SJCRH30 (cell line): ENCODE measurements around the gene FAT2. TPM values are rescaled to one million over a fixed set of nuclear protein-coding genes. Genes with fewer than 3 reads are reported as not detected.

ENCODE experiments used
- DNase-seq, 2 experiments: peaks; one replicate each; pipeline ENCODE4 v3.0.0-alpha.2; 2015 to 2020
- H3K27ac ChIP-seq: fragments of 250-450 bp; sonication (Bioruptor Pico); 2 replicates; pipeline ENCODE4 v1.5.1; 2020; ENCODE audit warnings: mild to moderate bottlenecking, moderate library complexity
- H3K27me3 ChIP-seq: fragments of 250-450 bp; sonication (Bioruptor Pico); 2 replicates; pipeline ENCODE4 v1.5.1; 2020; ENCODE audit warnings: mild to moderate bottlenecking, moderate library complexity
- H3K36me3 ChIP-seq: fragments of 250-450 bp; sonication (Bioruptor Pico); 2 replicates; pipeline ENCODE4 v1.5.1; 2020; ENCODE audit warnings: mild to moderate bottlenecking, moderate library complexity
- H3K4me1 ChIP-seq: fragments of 250-450 bp; sonication (Bioruptor Pico); 2 replicates; pipeline ENCODE4 v1.5.1; 2020; ENCODE audit warnings: mild to moderate bottlenecking, moderate library complexity
- H3K4me3 ChIP-seq: fragments of 250-450 bp; sonication (Bioruptor Pico); 2 replicates; pipeline ENCODE4 v1.5.1; 2020; ENCODE audit warnings: mild to moderate bottlenecking, moderate library complexity
- H3K9me3 ChIP-seq: fragments of 250-450 bp; sonication (Bioruptor Pico); replicated peaks from 2 replicates; pipeline ENCODE4 v1.5.1; 2020; ENCODE audit warnings: mild to moderate bottlenecking, moderate library complexity
- total RNA-seq: library from RNA; depleted of rRNA; stranded (reverse); fragments of >200 nt; shearing (Covaris generic); gene quantifications from 2 replicates; pipeline ENCODE4 v1.2.3, GENCODE V29; 2014; rRNA removed

The FAT2 gene
- 0.04 TPM in 1 of 2 replicates, not detected in the other for total RNA-seq

DNA sequence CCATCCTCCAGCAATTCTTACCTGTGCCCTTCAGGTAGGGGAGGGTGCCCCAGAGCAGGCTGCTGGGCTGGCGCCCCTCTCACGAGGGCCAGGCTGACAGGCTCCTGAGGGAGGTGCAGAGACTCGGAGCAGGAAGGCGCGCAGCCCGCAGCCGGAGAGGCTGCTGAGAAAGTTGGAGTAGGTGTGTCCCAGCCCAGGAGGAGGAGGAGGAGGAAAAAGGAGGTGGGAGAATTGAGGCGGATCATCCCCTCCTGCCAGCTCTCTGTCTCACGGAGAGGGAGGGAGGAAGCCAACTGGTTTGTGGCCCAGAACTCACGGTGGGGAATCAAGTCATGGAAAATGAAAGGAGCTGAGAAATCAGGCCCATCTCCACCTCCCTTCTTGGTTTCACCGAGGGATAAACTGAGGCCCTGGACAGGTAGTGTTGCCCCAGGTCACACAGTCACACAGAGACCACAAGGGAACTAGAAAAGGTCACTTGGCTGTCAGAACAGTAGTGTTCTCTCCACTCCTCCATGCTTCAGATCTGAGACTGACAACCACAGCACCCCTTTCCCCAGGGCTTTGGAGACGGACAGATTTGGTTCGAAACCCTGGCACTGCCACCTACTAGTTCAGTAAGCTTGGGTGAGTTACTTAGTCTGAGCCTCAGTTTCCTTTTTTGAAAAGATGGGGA lies at the start of gene FAT2:
FAT2 (minus strand) TSS at position 188 of the 676 bp plus-strand sequence. CDS start 22,400 bp downstream, outside the sequence.
- Histone ChIP-seq H3K27ac (peak within 1 kb of the TSS; percentile 77; the same call in 1 of the 2 replicates), H3K36me3 (no peaks in the 10 kb centered on the region), H3K4me1 (peaks cover 41% of the 10 kb centered on the region), H3K4me3 (no peak within 1 kb of the TSS), H3K9me3 (no peaks in the 10 kb centered on the region), H3K27me3 (no peaks in the 10 kb centered on the region)
- DNase-seq: no peak

DNA sequence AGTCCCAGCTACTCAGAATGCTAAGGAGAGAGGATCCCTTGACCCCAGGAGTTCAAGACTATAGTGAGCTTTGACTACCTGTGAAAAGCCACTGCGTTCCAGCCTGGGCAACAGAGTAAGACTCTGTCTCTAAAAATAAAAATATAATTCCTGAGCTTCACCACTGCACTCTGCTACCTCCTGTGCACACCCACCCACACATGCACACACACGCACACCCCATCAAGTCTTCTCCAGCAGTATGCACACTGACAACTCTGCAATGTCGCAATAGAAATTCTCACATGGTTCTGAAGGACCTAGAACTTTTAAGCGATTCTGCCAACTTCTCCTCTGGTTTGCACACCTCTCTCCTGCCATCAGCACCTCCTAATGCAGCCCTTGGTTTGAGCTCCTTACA lies 47.5 kb upstream of the FAT2 start:
- Histone ChIP-seq H3K4me3 (no peak overlapping the region), H3K4me1 (no peaks in the 10 kb centered on the region), H3K36me3 (no peaks in the 10 kb centered on the region), H3K27ac (no peak overlapping the region), H3K9me3 (no peaks in the 10 kb centered on the region), H3K27me3 (0 out of 2 replicates have a peak, but pooled peaks cover 3% of the 10 kb centered on the region)
- DNase-seq: no peak

DNA sequence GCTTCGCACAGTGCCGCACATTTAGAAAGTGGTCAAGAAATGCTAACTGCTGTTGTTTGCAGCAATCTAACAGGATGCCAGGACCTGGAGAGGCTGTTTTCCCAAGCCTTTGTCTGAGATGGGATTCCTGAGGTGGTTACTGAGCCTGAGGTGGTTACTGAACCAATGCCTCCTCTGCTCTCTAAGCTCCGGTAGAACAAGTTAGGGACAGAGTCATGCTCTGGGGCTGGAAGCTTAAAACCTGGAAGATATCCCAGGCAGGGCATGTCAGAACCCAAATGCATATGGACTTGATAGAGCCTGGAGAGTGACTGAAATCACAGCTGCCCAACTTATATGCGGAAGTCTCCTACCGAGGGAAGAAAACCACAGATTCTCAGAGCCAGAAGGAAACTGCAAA lies 46.5 kb upstream of the FAT2 start:
- H3K36me3 ChIP-seq: no peaks in the 10 kb centered on the region
- H3K27me3 ChIP-seq: peaks cover 8% of the 10 kb centered on the region; the same call in 1 of the 2 replicates
- no peaks in the 10 kb centered on the region for H3K4me1 ChIP-seq
- H3K4me3 ChIP-seq: no peak overlapping the region
- DNase-seq: no peak
- H3K27ac ChIP-seq: no peak overlapping the region
- no peaks in the 10 kb centered on the region for H3K9me3 ChIP-seq

DNA sequence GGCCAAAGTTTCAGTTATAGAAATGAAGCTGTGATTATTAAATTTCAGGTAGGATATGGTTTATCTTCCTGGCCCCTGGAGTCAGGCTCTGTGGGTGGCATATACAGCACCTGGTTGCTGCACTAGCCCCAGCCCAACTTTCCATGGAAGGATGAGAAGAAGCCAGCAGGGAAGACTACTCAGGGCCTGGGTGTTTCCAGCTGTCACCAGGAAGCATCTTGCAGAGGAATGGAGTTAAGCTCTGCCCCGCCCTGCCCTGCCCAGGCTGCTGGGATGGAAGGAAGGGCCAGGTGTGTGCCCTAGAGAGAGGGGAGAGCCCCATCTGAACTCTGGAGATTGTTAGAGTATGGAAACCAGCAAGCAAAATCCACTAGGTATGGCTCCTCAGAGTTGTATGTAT lies 42.8 kb upstream of the FAT2 start:
- Histone ChIP-seq H3K4me3 (no peak overlapping the region), H3K27me3 (peaks cover 15% of the 10 kb centered on the region; the same call in 1 of the 2 replicates), H3K27ac (no peak overlapping the region), H3K4me1 (no peaks in the 10 kb centered on the region), H3K9me3 (no peaks in the 10 kb centered on the region), H3K36me3 (no peaks in the 10 kb centered on the region)
- no peak for DNase-seq

GRCh38 chr5:151632941-151633340 lies 41.8 kb upstream of the FAT2 start:
- Histone ChIP-seq H3K27ac (no peak overlapping the region), H3K4me1 (no peaks in the 10 kb centered on the region), H3K27me3 (peaks cover 15% of the 10 kb centered on the region; the same call in 1 of the 2 replicates), H3K36me3 (no peaks in the 10 kb centered on the region), H3K9me3 (no peaks in the 10 kb centered on the region), H3K4me3 (no peak overlapping the region)
- DNase-seq: no peak

DNA sequence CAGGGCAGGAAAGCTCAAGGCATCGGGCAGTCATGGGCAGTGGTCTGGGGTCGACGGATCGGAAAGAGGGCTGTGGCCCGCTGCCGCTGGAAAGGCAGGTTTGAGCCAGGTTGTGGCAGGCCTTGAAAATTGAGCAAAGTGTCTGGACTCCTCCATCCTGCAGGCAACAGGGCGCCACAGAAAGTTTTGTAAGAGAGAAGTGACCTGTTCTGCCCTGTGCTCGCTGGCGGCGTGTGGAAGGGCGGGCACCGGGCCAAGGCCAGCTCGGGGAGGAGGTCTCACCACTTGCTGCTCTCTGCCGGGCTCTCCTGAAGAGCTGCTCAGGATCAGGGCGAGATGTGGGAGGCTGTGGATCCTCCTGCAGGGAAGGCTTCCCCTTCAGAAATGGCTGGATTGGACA lies 41.4 kb upstream of the FAT2 start:
- Histone ChIP-seq H3K27ac (no peak overlapping the region), H3K4me3 (no peak overlapping the region), H3K9me3 (no peaks in the 10 kb centered on the region), H3K36me3 (no peaks in the 10 kb centered on the region), H3K27me3 (peaks cover 15% of the 10 kb centered on the region; the same call in 1 of the 2 replicates), H3K4me1 (no peaks in the 10 kb centered on the region)
- DNase-seq: peak in 1 of 2 experiments; percentile 19

GRCh38 chr5:151631941-151632340 lies 40.8 kb upstream of the FAT2 start:
- H3K9me3 ChIP-seq: no peaks in the 10 kb centered on the region
- H3K4me1 ChIP-seq: no peaks in the 10 kb centered on the region
- H3K36me3 ChIP-seq: no peaks in the 10 kb centered on the region
- no peak overlapping the region for H3K27ac ChIP-seq
- no peak overlapping the region for H3K4me3 ChIP-seq
- no peak for DNase-seq
- peaks cover 15% of the 10 kb centered on the region; the same call in 1 of the 2 replicates for H3K27me3 ChIP-seq

DNA sequence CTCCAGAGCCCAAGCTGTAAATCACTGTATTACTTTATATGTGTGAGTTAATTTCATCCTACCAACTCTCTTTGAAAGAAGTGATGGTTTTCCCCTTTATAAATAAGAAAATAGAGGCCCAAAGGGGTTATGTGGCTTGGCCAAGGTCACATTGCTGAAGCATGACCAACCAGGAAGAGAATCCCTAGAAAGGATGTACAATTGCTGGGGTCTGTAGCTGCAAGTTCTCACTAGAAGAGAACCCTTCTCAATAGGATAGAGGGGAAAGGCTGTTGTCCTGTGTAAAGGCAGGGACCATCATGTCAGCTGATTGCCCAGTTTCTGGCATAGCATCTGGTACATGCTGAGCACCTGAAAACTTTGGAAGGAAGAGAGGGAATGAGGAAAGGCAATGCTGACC lies 39.0 kb upstream of the FAT2 start:
- H3K4me3 ChIP-seq: no peak overlapping the region
- H3K4me1 ChIP-seq: no peaks in the 10 kb centered on the region
- no peak overlapping the region for H3K27ac ChIP-seq
- no peak for DNase-seq
- H3K27me3 ChIP-seq: peaks cover 15% of the 10 kb centered on the region; the same call in 1 of the 2 replicates
- H3K36me3 ChIP-seq: no peaks in the 10 kb centered on the region
- H3K9me3 ChIP-seq: no peaks in the 10 kb centered on the region

- H3K27ac ChIP-seq: no peak overlapping the region
- no peaks in the 10 kb centered on the region for H3K36me3 ChIP-seq
- H3K4me1 ChIP-seq: no peaks in the 10 kb centered on the region
- H3K27me3 ChIP-seq: peaks cover 19% of the 10 kb centered on the region; the same call in 1 of the 2 replicates
- no peak overlapping the region for H3K4me3 ChIP-seq
- no peak for DNase-seq
- H3K9me3 ChIP-seq: no peaks in the 10 kb centered on the region
Observed at GRCh38 chr5:151628112-151628823, 37.1 kb upstream of the FAT2 start.

- Histone ChIP-seq H3K4me1 (no peaks in the 10 kb centered on the region), H3K27me3 (peaks cover 13% of the 10 kb centered on the region; the same call in 1 of the 2 replicates), H3K36me3 (no peaks in the 10 kb centered on the region), H3K4me3 (no peak overlapping the region), H3K9me3 (no peaks in the 10 kb centered on the region), H3K27ac (no peak overlapping the region)
- DNase-seq: no peak
Observed at GRCh38 chr5:151627650-151628049, 36.5 kb upstream of the FAT2 start.

GRCh38 chr5:151625285-151625684 lies 34.2 kb upstream of the FAT2 start:
- Histone ChIP-seq H3K4me1 (no peaks in the 10 kb centered on the region), H3K27ac (no peak overlapping the region), H3K9me3 (no peaks in the 10 kb centered on the region), H3K27me3 (peaks cover 13% of the 10 kb centered on the region; the same call in 1 of the 2 replicates), H3K4me3 (no peak overlapping the region), H3K36me3 (no peaks in the 10 kb centered on the region)
- DNase-seq: no peak

DNA sequence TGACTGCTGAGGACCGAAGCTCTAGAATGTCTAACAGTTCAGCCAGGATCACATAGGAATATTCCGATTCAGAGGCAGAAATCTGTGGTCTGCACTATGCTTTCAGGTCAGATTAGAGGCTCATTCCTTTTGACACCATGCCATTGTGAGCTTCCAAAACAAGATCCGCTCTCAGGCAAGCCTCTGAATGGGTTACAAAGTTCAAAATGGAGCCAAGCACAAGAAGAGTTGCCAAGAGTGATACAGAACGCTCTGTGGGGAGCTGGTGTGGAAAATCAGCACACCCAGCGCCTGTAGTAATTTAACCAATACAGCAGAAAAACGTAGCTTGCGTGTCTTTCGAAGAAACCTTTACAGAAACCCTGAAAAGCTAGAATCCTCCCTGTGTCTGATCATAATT lies 33.3 kb upstream of the FAT2 start:
- Histone ChIP-seq H3K36me3 (no peaks in the 10 kb centered on the region), H3K9me3 (no peaks in the 10 kb centered on the region), H3K4me3 (no peak overlapping the region), H3K4me1 (no peaks in the 10 kb centered on the region), H3K27me3 (peaks cover 13% of the 10 kb centered on the region; the same call in 1 of the 2 replicates), H3K27ac (no peak overlapping the region)
- DNase-seq: no peak

DNA sequence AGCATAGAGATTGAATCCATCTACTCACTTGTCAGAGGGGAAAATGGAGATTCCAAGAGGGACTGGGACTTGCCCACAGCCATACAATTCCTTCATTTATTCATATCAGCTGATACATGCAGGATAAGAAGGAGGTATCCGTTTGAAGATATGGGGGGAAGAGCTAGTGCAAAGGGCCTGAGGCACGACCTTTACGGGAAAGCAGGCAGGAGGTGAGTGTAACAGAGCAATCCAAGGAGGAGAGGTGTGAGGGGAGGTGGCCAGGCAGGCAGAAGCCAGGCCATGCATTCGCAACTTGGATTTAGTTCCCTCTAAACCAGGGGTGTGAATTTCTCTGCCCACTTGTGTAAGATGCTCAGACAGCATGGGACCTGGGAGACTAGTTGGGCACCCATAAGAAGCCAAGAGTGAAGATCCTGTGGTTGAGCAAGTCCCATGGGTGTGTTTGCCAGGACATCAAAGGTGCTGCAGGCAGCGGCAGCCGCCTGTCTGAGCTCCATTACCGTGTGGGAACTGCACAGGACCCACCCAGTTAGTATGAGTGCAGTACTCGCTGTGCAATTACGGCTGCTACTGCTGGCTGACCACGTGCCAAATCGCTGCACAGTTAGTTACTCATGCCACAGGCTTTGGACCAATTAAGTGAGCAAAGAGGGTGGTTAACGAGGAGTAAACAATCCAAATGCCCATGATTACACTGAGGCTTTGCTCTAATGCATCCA lies 31.4 kb upstream of the FAT2 start:
- Histone ChIP-seq H3K27ac (no peak overlapping the region), H3K4me3 (no peak overlapping the region), H3K4me1 (no peaks in the 10 kb centered on the region), H3K36me3 (no peaks in the 10 kb centered on the region), H3K27me3 (peaks cover 13% of the 10 kb centered on the region; the same call in 1 of the 2 replicates), H3K9me3 (no peaks in the 10 kb centered on the region)
- no peak for DNase-seq

GRCh38 chr5:151620461-151620840 lies 29.3 kb upstream of the FAT2 start:
- no peak overlapping the region for H3K4me3 ChIP-seq
- no peak for DNase-seq
- peaks cover 13% of the 10 kb centered on the region; the same call in 1 of the 2 replicates for H3K27me3 ChIP-seq

More at GRCh38 chr5:151620461-151620840, 29.3 kb upstream of the FAT2 start:
- H3K27ac ChIP-seq: no peak overlapping the region
- H3K9me3 ChIP-seq: no peaks in the 10 kb centered on the region
- no peaks in the 10 kb centered on the region for H3K36me3 ChIP-seq
- no peaks in the 10 kb centered on the region for H3K4me1 ChIP-seq
